WTC11 (cell line): Measurements from ENCODE around the gene STK31. TPM values are rescaled to one million over a fixed set of nuclear protein-coding genes. Genes with fewer than 3 reads are reported as not detected.
"Not testable (repeated sequence)": the region's sequence is repeated elsewhere in the genome, so short reads cannot be mapped to it uniquely, and the experiment has no call there.

Experiments
- ATAC-seq: fragments of 200-7000 bp; cut with Tn5 transposase; 2 replicates; pipeline ENCODE4 v1.10.0; 2021; ENCODE audit warnings: mild to moderate bottlenecking, moderate library complexity
- CTCF ChIA-PET: fragments of 300-600 bp; sonication (Branson Sonifier 250); formaldehyde crosslinking; loops from one replicate; lab custom pipeline; 2021; ENCODE audit warnings: antibody characterized with exemption; lab: Charles Lee
- POLR2A ChIA-PET: fragments of 350-600 bp; sonication (Branson Sonifier 250); formaldehyde crosslinking; loops from one replicate; lab custom pipeline; 2021; ENCODE audit warnings: antibody characterized with exemption; lab: Charles Lee
- DNase-seq: peaks from one replicate; pipeline ENCODE4 v3.0.0; 2021; ENCODE audit warnings: low spot score
- H3K27ac Mint-ChIP-seq: 2 replicates; pipeline ENCODE4 v1.8.0; 2021; ENCODE audit warnings: mixed read lengths
- H3K27me3 Mint-ChIP-seq: 2 replicates; pipeline ENCODE4 v1.8.0; 2021; ENCODE audit warnings: low read depth, mild to moderate bottlenecking, moderate library complexity, mixed read lengths
- H3K36me3 Mint-ChIP-seq: 2 replicates; pipeline ENCODE4 v1.8.0; 2021; ENCODE audit warnings: mixed read lengths
- H3K4me1 Mint-ChIP-seq: 2 replicates; pipeline ENCODE4 v1.8.0; 2022; ENCODE audit warnings: mixed read lengths
- H3K4me3 Mint-ChIP-seq: 2 replicates; pipeline ENCODE4 v1.8.0; 2021; ENCODE audit warnings: mild to moderate bottlenecking, moderate library complexity, mixed read lengths
- H3K9me3 Mint-ChIP-seq: 2 replicates; pipeline ENCODE4 v1.8.0; 2021; ENCODE audit warnings: mixed read lengths
- ATF1 ChIP-seq: sonication (generic); formaldehyde crosslinking; IDR thresholded peaks from 2 replicates; pipeline ENCODE4 v1.8.1; 2023; ENCODE audit warnings: mild to moderate bottlenecking, moderate library complexity, missing genetic modification reagents
- ESRRA ChIP-seq: sonication (generic); formaldehyde crosslinking; IDR thresholded peaks from 2 replicates; pipeline ENCODE4 v1.8.1; 2022; ENCODE audit warnings: mild to moderate bottlenecking, missing genetic modification reagents, borderline replicate concordance
- FOXK1 ChIP-seq: sonication (generic); formaldehyde crosslinking; IDR thresholded peaks from 2 replicates; pipeline ENCODE4 v1.8.0; 2022; ENCODE audit warnings: mild to moderate bottlenecking, moderate library complexity, missing genetic modification reagents
- GABPB1 ChIP-seq: sonication (generic); formaldehyde crosslinking; IDR thresholded peaks from 2 replicates; pipeline ENCODE4 v1.8.1; 2023; ENCODE audit warnings: mild to moderate bottlenecking, missing genetic modification reagents
- IRF2 ChIP-seq: sonication (generic); formaldehyde crosslinking; IDR thresholded peaks from 2 replicates; pipeline ENCODE4 v1.8.0; 2022; ENCODE audit warnings: low read depth, missing genetic modification reagents, borderline replicate concordance
- JUN ChIP-seq: sonication (generic); formaldehyde crosslinking; IDR thresholded peaks from 2 replicates; pipeline ENCODE4 v1.8.0; 2023; ENCODE audit warnings: mild to moderate bottlenecking, missing genetic modification reagents
- NFATC4 ChIP-seq: fragments of 250-450 bp; sonication (Bioruptor Pico); IDR thresholded peaks from 2 replicates; pipeline ENCODE4 v1.9.0; 2021; ENCODE audit warnings: mild to moderate bottlenecking
- NR3C1 ChIP-seq: sonication (generic); formaldehyde crosslinking; conservative IDR thresholded peaks from 2 replicates; pipeline ENCODE4 v1.8.1; 2023; ENCODE audit warnings: low read depth, mild to moderate bottlenecking, missing genetic modification reagents
- ZNF138 ChIP-seq: sonication (generic); formaldehyde crosslinking; conservative IDR thresholded peaks from 2 replicates; pipeline ENCODE4 v1.8.1; 2022; ENCODE audit warnings: mild to moderate bottlenecking, moderate library complexity, missing genetic modification reagents
- ZNF219 ChIP-seq: sonication (generic); formaldehyde crosslinking; IDR thresholded peaks from 2 replicates; pipeline ENCODE4 v1.8.0; 2023; ENCODE audit warnings: missing genetic modification reagents, mild to moderate bottlenecking, borderline replicate concordance
- ZNF396 ChIP-seq: fragments of 250-450 bp; sonication (Bioruptor Pico); IDR thresholded peaks from 2 replicates; pipeline ENCODE4 v1.8.0; 2021; ENCODE audit warnings: mild to moderate bottlenecking, moderate library complexity, borderline replicate concordance
- total RNA-seq: library from RNA; stranded (reverse); gene quantifications from 3 replicates; pipeline ENCODE4 v1.2.3, GENCODE V29; 2021
- TF ChIP-seq, protein P1 (sequence below): sonication (generic); formaldehyde crosslinking; IDR thresholded peaks from 2 replicates; pipeline ENCODE4 v1.8.1; 2023; ENCODE audit warnings: mild to moderate bottlenecking, moderate library complexity, missing genetic modification reagents
- TF ChIP-seq, protein P2 (sequence below): sonication (generic); formaldehyde crosslinking; IDR thresholded peaks from 2 replicates; pipeline ENCODE4 v1.8.0; 2022; ENCODE audit warnings: mild to moderate bottlenecking, missing genetic modification reagents
- TF ChIP-seq, protein P3 (sequence below): sonication (generic); formaldehyde crosslinking; IDR thresholded peaks from 2 replicates; pipeline ENCODE4 v1.8.1; 2023; ENCODE audit warnings: mild to moderate bottlenecking, missing genetic modification reagents
- TF ChIP-seq, protein P4 (sequence below): sonication (generic); formaldehyde crosslinking; IDR thresholded peaks from 2 replicates; pipeline ENCODE4 v1.8.0; 2022; ENCODE audit warnings: mild to moderate bottlenecking, missing genetic modification reagents

STK31 gene
- total RNA-seq, 1 experiment from 2014 or later, result 0.42 TPM

DNA sequence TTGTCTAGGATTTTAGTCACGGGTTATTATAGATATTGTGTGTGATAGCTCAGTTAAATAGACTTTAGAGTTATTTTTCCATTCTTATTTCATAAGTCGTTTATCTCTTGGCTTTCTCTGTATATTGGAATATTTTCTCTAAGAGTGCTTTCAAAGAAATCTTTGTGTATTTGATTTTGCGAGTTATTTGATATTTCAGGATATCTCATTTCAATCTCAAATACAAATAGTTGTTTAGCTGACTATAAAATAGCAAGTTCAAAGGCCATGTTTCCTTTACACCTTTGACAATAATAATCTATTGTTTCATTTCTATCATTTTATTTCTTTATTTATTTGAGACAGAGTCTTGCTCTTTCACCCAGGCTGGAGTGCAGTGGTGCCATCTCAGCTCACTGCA is 55.9 kb downstream of the STK31 start (continued):
- TF ChIP-seq, protein P1, sequence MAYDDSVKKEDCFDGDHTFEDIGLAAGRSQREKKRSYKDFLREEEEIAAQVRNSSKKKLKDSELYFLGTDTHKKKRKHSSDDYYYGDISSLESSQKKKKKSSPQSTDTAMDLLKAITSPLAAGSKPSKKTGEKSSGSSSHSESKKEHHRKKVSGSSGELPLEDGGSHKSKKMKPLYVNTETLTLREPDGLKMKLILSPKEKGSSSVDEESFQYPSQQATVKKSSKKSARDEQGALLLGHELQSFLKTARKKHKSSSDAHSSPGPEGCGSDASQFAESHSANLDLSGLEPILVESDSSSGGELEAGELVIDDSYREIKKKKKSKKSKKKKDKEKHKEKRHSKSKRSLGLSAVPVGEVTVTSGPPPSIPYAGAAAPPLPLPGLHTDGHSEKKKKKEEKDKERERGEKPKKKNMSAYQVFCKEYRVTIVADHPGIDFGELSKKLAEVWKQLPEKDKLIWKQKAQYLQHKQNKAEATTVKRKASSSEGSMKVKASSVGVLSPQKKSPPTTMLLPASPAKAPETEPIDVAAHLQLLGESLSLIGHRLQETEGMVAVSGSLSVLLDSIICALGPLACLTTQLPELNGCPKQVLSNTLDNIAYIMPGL (CRISPR knock-in tag), result no peak

DNA sequence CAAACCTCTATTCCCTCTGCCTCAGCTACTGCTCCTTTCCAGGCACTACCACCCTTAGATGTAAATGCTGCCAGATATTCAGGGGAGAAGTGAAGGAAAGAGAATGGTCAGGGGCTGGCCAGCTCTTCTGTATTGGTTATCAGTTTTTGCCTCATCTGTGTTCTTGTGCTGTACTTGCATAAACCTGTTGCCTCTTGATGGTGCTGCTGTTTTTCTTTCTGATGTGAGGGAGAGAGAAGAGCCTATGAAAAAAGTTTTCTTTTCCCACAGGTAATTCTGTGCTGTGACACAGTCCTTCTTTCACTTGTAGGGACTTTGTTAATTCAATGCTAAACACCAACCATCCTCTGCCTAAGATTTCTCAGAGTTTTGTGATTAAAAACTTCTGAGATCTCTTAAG is 57.5 kb downstream of the STK31 start:
- Mint-ChIP-seq H3K4me1 (peaks cover 15% of the 10 kb centered on the region), H3K4me3 (no peak overlapping the region), H3K36me3 (no peaks in the 10 kb centered on the region), H3K27ac (no peak overlapping the region), H3K27me3 (peaks cover 6% of the 10 kb centered on the region), H3K9me3 (no peaks in the 10 kb centered on the region)
- TF ChIP-seq ZNF138 (CRISPR knock-in tag), result no peak
- DNase-seq, result no peak
- CTCF ChIA-PET, result interaction anchor here (0.7 kb wide), 1 partner anchor 71 kb away, joined by 3 read pairs; no protein-coding TSS in a partner anchor
- no peak for ATAC-seq
- POLR2A ChIA-PET, result no interaction called here

DNA sequence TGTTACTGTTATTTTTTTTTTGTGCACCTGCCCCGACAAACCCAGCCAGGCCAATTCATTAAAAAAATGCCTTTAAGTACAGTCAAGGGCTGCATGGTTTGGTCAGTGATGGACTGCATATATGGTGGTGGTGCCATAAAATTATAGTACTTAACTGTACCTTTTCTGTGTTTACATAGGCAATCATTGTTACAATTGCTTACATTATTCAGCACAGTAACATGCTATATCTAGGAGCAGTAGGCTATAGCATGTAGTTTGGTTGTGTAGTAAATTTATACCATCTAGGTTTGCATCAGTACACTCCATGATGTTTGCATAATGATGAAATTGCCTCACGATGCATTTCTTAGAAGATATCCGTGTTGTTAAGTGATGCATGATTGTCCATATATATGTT is 58.0 kb downstream of the STK31 start:
- ATAC-seq, result no peak

DNA sequence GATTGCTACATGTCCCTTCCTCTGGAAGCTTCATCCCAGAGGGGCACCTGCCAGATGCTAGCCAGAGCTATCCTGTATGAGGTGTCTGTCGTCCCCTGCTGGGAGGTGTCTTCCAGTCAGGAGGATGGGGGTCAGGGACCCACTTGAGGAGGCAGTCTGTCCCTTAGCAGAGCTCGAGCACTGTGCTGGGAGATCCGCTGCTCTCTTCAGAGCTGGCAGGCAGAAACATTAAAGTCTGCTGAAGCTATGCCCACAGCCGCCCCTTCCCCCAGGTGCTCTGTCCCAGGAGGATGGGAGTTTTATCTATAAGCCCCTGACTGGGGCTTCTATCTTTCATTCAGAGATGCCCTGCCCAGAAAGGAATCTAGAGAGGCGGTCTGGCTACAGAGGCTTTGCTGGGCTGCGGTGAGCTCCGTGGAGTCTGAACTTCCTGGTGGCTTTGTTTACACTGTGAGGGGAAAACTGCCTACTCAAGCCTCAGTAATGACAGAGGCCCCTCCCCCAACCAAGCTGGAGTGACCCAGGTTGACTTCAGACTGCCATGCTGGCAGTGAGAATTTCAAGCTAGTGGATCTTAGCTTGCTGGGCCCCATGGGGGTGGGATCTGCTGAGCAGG is 69.3 kb downstream of the STK31 start:
- H3K27ac Mint-ChIP-seq, H3K4me3 Mint-ChIP-seq, ATAC-seq, POLR2A ChIA-PET, CTCF ChIA-PET, DNase-seq, H3K27me3 Mint-ChIP-seq, H3K36me3 Mint-ChIP-seq, H3K4me1 Mint-ChIP-seq: not testable (repeated sequence)
- H3K9me3 Mint-ChIP-seq, result peaks cover 21% of the 10 kb centered on the region; the same call in 1 of the 2 replicates

More for the DNA sequence above, 58.0 kb downstream of the STK31 start:
- H3K27ac Mint-ChIP-seq, result no peak overlapping the region
- H3K4me1 Mint-ChIP-seq, result peaks cover 18% of the 10 kb centered on the region
- H3K9me3 Mint-ChIP-seq, result no peaks in the 10 kb centered on the region
- H3K36me3 Mint-ChIP-seq, result no peaks in the 10 kb centered on the region
- no peak for DNase-seq
- TF ChIP-seq FOXK1 (CRISPR knock-in tag) (no peak), JUN (no peak), IRF2 (no peak), NR3C1 (CRISPR knock-in tag) (no peak), ZNF396 (CRISPR knock-in tag) (no peak), ZNF219 (no peak), NFATC4 (CRISPR knock-in tag) (no peak), GABPB1 (CRISPR knock-in tag) (no peak), ESRRA (no peak), ATF1 (CRISPR knock-in tag) (no peak)
- TF ChIP-seq, protein P2, sequence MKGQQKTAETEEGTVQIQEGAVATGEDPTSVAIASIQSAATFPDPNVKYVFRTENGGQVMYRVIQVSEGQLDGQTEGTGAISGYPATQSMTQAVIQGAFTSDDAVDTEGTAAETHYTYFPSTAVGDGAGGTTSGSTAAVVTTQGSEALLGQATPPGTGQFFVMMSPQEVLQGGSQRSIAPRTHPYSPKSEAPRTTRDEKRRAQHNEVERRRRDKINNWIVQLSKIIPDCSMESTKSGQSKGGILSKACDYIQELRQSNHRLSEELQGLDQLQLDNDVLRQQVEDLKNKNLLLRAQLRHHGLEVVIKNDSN (CRISPR knock-in tag), result no peak
- TF ChIP-seq, protein P3, sequence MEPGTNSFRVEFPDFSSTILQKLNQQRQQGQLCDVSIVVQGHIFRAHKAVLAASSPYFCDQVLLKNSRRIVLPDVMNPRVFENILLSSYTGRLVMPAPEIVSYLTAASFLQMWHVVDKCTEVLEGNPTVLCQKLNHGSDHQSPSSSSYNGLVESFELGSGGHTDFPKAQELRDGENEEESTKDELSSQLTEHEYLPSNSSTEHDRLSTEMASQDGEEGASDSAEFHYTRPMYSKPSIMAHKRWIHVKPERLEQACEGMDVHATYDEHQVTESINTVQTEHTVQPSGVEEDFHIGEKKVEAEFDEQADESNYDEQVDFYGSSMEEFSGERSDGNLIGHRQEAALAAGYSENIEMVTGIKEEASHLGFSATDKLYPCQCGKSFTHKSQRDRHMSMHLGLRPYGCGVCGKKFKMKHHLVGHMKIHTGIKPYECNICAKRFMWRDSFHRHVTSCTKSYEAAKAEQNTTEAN (CRISPR knock-in tag), result no peak
- TF ChIP-seq, protein P4, sequence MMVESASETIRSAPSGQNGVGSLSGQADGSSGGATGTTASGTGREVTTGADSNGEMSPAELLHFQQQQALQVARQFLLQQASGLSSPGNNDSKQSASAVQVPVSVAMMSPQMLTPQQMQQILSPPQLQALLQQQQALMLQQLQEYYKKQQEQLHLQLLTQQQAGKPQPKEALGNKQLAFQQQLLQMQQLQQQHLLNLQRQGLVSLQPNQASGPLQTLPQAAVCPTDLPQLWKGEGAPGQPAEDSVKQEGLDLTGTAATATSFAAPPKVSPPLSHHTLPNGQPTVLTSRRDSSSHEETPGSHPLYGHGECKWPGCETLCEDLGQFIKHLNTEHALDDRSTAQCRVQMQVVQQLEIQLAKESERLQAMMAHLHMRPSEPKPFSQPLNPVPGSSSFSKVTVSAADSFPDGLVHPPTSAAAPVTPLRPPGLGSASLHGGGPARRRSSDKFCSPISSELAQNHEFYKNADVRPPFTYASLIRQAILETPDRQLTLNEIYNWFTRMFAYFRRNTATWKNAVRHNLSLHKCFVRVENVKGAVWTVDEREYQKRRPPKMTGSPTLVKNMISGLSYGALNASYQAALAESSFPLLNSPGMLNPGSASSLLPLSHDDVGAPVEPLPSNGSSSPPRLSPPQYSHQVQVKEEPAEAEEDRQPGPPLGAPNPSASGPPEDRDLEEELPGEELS, result no peak
- TF ChIP-seq, all 79 proteins: peak for 0
- CTCF ChIA-PET, result no interaction called here
- no peak overlapping the region for H3K4me3 Mint-ChIP-seq
- POLR2A ChIA-PET, result no interaction called here
- peaks cover 10% of the 10 kb centered on the region for H3K27me3 Mint-ChIP-seq
